GM19035 (cell line): Measurements from ENCODE around the gene FHOD3.

Source experiments
- ATAC-seq: cut with Tn5 transposase; IDR thresholded peaks from one replicate; pipeline ENCODE4 v1.9.1; 2021; ENCODE audit not compliant: unreplicated experiment

FHOD3 gene

DNA sequence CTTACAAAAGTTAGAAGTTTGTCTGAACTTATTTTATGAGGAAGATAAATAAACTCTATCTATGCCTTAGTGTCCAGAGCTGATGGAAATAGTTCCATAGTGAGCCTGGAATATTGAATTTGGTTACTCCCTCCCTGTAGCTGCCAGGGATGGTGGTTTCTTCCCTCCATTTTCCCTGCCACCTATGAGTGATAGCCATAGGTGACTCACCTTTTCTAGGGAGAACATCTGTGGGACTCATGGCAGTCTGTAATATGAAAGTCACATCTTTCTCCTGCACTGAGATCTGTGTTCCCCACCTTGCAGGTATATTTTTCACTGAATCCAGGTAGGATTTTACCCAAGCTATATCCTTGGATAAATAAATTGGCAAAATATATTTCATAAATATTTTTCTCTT, 382.5 kb downstream of the FHOD3 start:
- ATAC-seq = no peak

DNA sequence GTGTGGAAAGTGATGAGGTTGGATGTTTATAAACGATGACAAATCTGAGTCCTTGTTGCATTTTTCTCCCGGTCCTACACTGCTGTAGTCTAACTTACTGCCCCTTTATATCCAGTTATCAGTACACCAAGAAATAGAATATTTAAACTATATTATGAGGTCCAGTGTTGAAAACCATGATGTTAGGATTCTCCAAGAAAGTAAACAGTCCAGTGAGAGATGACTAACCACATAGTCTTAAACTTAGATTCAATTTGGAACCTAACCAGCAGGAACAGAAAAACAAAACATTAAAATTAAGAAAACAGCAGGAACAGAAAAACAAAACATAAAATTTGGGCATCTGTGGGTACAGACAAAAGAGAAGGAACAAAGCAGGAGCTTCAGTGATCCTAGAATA, 388.1 kb downstream of the FHOD3 start:
- no peak for ATAC-seq

DNA sequence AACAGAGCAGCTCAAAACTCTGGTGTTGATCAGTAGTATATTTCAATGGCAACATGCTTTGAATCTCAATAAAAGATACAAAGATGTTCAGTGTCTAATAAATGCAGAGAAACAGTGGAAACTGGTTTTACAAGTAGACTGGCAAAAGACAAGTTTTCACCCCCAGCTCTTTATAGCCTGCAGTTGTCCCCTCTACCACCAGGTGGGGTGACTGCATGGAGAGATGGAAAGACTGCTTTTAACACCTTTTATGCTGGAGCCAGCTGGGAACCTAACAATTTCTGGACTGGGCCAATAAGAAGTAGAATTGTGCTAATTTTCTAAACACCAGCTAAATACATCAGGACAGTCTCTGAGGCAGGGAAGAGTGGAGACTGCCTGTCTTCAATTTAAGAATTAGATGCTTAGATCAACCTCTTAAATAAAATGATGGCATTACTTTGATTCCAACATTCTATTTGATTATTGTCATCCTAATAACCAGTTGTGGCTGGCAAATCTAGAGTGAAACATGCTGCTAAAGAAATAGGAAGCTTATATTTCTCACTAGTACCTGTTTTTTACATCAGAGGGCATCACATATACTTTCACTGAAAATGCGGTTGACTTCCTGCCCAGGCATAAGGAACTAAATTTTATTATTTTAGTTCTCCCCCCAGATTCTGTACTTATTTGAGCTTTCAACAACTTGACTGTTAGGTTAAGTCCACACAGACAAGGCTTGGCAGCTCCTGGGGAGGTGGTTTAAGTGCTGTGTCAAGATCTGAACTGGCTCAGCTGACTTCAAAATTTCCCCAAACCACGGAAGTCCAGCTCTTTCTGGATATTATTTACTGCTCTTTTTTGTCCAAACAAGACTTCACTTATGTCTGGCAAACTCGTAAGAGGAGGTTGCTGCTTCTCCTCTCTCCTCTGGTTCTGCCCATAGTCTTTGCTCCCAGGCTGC, 390.8 kb downstream of the FHOD3 start:
- ATAC-seq = peak; percentile 76

DNA sequence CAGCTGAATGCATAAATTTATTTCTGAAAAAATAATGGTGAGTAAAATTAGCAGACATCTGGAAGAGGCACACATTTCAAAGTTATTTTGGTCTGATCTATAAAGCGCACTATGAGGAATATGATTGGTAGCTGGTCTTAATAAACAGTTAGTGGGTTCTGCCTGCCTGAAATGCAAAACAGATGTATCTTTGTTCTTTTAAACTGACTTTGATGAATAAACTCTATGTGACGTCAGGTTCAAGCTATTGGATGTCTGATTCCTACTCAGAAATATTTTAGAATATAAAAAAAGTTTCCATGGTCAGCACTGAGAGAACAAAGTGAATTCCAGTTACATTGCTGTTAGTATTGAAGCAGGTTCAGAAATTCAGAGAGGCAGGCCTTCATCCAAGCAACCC, 394.9 kb downstream of the FHOD3 start:
- ATAC-seq = no peak

DNA sequence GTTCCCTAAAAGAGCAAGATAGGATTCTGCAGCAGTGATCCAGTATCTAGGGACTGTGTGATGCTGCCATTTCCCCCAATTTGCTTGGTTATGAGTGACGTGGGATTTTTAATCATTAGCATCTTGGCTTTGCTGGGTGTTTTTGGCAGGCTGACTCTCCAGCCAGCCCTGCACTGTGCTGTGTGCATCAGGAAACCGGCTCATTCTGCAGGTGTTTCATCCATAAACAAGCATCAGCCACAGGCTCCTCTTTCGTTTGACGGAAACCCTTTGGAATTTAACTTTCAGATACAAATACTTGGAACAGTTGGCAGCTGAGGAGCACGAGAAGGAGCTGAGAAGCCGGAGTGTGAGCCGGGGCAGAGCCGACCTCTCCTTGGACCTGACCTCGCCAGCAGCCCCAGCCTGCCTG, 395.4 kb downstream of the FHOD3 start:
- ATAC-seq = no peak

DNA sequence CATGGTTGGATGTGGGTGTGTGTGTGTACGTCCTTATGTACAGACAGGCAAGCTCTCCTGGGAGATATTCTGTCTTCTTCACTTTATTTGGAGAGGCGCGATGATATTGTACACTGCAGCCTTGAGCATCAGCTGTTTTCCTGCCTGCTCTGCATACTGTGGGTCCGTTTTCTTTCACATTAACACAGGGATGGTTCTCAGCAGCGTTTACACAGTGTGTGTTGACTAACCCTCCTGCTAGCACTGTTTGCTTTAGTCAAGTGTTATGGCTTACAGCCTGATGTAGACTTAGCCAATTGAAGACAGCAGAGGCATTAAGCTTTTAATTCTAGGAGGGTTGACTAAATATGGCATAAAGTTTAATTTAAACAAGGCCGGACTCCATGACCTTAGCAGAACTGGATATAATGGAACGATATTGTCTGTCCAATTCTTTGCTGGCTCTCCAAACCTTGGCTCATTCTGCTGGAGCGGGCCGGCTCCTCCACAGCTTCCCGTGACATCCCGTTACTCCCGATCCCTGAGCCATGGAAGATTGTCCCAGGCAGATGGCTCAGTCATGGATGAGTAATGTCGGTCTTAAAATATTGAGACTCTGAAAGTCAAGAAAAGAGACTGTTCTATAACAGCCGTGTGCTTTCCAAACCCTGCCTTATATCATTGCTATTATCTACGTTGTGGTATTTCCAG, 396.6 kb downstream of the FHOD3 start:
- ATAC-seq = no peak

DNA sequence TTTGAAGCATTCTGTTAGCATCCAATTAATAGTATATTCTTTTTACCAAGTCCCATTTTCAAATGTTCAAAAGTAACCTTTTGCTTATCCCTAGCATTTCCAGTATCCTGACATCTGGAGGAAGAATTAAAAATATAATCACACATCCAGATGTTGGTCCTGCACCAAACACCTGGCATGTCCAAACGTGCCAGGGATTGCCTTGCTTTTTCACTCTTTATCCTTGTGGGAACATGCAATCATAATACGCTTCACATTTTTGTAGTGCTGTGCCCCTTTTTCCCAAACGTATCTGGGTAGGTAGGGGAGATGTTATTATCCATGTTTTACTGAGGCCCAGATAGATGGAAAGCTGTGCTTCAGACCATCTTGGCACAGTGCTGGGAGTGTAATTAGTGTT, 398.3 kb downstream of the FHOD3 start:
- no peak for ATAC-seq

DNA sequence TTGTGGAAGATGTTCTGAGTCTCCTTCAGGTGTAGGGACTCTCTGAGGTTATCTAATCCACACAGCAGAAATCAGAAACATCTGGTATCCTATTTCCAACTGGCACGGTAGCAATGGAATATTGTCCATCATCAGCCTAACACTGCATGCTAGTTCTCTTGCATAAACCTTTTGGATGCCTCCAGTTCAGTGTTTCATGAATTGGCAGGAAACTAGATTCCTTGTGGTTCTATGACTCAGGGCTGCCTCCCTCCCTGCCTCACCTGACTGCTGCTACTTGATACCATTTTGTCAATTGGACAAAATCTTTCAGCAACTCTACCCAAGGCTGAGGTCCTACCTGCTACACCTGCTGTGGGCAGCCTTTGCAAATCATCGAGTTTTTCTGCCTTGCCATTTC, 400.4 kb downstream of the FHOD3 start:
- ATAC-seq = no peak

DNA sequence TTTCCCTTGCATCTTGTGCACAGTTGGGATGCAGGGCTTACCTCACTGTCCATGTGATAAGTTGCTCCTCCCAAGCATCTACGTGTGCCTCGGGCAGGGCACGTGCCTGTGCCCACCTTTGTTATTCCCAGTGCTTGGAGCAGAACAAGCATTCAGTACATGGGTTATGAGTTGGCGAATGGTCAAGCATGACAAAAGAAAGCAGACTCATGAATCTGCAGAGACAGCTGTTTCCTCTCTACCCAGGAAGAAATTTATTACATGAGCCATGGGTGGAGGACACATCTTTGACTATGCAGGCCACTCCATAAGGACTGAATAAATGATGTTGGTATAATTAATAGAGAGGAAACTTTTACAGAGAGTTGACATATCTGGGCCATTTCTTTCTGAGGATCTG, 403.4 kb downstream of the FHOD3 start:
- ATAC-seq = no peak

DNA sequence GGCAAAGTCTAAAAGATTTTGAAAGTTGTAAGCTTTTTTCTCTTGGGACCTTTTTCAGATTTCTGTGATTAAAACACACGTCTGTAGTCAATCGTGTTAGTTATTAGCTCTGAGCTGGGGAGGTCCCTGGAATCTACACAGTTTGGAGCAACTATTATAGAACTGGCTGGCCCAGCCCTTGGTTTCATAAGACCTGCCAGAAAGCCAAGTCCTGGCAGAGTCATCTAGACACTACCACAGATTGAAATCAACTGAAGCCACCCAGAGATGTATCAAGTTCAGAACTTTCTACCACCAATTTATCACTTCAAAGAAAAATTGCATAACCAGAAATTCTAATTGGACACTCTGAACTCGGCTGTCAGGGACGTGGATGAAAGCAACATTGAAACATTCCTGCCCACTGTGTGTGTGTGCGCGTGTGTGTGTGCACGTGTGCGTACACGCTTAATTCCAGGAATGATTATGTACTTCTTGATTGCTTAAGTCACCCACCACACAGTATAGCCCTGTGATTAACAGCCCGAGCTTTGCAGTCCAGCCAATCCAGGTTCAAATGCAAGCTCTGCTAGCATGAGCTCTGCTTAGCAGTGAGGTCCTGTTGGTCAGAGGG, 405.0 kb downstream of the FHOD3 start:
- ATAC-seq = no peak

DNA sequence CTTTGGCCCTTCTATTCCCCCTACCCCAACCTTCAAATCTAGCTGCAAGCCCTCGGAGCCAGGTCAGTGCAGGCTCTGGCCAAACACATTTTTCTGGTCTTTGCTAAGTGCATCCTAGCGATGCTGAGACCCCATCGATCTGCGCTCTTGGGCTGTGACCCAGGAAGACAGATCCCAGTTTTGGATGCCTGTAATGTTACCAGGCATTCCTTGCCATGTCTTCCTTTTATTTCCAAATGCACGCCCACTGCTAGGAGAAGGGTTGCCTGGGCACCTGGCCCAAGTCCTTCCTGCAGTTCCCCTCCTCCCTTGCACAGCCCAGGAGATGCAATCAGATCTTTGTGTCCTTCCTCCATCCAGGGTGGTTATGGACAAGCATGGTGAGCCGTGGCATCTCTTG, 406.6 kb downstream of the FHOD3 start:
- ATAC-seq = no peak

DNA sequence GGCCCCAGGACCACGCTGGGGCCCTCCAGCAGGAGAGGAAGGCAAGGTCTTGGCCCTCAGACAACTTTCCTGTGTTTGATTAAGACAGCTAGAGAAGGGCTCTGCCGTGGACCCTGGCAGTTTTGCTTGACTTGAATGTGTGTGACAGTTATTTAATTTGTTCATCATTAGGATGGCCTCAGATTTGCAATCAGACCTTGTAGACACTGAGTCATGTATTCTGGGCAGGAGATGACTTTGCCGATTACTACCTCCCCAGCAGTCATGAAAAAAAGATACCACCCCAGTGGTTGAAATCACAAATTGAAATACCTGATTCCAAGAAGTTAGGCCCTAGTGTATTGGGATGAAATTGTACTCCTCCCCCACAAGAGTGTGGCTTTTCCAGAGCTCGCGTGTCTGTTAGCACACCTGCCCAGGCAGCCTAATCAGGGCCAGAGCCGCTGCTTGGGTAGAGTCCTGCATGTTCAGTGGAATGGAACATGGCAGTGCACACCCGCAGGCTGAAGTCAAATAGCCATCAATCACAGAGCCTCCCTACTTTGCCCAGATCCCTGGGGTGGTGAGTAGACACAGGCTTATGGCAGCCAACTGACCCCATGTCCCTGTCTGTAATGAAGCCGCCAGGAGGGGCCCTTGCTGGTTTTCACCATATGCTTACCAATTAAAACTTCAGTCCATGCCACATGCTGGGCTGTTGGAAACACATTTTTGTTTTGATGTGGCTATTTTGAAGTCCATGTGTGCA, 408.8 kb downstream of the FHOD3 start:
- no peak for ATAC-seq

DNA sequence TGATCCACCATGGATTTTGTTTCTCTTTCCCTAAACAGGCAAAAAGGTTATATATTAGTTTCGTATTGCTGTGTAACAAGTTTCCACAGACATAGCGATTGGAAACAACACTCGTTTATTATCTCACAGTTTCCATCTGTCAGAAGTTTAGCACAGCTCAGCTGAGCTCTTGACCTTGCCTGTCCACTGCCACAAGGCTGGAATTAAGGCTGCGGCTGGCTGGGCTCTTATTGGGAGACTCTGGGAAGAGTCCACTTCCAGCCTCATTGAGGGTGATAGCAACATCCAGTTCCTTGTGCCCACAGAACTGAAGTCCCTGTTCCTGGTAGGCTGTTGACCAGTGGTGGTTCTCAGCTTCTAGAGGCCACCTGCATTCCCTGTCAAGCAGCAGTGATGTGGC, 410.9 kb downstream of the FHOD3 start:
- no peak for ATAC-seq

DNA sequence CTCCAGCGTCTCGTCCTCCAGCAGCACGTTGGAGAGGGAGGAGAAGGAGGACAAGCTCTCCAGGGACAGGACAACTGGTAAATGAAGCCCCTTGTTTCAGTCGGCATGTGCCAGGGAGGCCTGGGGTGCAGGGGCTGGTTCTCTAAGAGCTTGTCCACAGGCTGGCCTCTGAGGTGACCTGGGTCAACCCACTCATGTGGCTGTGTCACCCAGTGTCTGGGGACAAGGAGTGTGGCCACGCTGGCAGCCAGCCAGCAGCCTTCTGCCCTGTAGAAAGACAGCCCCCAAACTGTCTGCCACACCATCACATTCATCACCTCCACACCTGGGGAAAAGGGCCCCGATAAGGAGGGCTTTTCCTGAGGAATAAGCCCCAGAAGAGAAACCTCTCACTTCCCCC, 411.8 kb downstream of the FHOD3 start:
- ATAC-seq = no peak

DNA sequence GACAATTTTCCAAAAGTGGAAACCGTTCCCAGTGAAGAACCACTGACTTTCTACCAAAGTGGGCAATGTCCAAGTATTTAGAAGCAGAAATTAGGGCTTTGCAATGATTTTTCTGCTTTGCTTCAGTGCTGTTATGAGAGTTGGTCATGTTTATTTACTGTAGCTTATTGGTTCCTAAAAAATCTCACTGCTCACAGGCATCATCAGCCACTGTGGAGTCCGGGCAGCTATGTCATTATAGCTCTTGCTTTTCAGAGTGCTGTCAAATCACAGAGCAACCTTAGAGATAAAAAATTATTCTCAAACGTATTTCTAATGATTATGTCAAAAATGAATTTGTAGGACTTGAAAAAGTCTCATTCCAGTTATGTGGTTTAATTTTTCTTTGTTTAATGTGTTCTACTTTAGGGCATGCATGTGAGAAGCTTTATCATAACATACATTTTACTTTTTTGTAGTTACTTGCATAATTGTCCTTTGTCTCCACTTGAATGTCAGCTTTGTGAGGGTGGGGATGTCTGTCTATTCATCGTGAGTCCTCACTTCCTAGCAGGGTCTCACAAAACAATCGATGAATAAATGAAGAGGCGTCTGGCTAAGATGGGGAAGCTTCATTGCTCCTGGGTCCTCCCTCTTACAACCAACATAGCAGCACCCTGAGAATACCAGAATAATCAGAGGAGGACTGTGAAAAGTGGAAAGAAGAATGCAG, 413.7 kb downstream of the FHOD3 start:
- ATAC-seq = no peak

DNA sequence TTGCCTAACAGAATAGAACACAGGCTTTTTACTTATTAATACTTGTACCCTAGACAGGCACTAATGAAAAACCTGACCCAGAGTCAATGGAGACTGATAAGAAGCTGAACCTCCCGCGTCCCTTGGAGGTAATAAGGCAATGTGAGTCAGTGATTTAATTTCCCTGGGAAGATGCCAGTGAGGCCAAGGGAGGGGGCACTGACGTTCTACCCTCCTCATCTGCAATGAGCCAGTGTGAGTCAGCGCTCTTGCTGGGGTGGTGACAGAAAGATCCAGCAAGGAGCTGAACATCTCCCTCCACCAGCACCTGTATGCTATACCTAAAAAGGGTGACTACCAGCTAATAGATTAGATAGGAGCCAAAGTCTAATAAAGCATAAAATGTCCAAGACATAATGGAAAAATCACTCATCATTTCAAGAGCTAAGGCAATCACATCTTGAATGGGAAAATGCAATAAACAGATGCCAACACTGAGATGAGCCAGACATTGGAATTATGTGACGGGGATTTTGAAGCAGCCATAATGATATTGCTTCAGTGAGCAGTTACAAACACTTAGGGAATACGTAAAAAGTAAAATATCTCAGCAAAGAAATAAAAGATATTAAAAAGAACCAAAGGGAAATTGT, 414.4 kb downstream of the FHOD3 start:
- no peak for ATAC-seq

DNA sequence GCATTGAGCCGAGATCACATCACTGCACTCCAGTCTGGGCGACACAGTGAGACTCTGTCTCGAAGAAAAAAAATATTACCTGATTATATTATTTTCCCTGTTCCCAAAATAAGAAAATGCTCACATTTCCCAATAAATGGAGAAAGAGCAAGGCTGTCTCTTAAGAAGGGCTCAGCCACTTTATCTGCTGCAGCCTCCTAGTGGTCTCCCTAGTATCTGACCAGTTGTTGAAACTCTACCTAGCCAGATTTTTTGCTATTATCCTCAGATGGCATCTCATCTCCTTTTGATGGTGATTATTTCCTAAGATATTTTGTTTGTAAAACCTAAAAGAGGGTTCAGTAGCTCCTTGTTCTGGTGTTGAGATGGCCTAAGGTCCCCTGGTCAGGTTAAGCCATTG, 417.0 kb downstream of the FHOD3 start:
- no peak for ATAC-seq

DNA sequence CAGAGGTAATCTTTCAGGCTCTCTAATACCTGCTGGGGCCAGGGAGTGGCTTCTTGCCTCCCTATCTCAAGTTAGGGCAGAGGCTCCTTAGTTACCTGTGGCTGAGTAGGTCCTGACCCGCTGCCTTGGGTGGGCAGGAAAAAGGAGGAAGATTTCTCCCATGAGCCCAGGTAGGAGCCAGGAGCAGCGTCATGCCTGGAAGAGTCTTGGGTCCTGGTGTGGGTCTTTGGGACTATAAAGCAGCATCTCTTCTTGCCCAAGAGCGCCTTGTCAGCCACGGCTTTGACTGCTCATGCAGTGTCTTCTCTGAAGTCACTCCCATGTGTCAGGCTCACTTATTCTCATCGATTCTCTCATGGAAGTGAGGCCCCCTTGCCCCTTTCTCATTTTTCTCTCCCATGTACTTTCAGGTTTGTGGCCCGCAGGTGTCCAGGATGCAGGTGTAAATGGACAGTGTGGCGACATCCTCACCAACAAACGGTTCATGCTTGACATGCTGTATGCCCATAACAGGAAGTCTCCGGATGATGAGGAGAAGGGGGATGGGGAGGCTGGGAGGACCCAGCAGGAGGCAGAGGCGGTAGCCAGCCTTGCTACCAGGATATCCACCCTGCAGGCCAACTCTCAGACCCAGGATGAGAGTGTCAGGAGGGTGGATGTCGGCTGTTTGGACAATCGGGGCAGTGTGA, 420.1 kb downstream of the FHOD3 start:
- ATAC-seq = no peak

DNA sequence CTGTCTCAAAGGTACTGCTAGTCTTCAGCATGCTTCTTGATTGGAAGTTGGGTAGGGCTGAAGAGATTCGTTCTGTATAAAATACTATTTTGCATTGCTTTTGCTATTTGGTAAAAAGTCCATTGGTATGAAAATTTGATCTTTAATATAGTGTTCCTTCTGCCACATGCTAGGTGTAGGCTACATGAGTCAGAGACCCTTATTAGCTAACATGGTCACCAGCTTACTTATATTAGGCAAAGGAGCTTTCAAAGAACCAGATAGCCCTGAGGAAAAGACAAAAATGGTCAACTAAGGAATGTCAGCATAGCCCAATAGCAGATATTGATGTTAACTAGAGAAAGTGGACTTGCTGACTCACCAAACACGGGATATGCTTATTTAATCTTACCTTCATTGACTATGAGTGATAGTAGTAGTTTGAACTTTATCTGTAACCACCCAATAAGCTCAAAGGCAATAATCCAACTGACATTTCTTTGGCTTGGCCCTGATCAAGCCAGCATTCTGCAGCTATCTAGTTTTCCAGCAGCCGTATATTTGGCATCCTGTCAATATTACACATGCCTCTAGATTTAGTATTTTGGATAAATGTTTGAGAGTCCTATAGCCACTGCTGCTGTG, 421.3 kb downstream of the FHOD3 start:
- ATAC-seq = no peak
